PC-9 (cell line): ENCODE results near the gene TLE1. TPM values are rescaled to one million over a fixed set of nuclear protein-coding genes. Genes with fewer than 3 reads are reported as not detected.

Experiments used
- BruUV-seq: library from RNA; stranded (reverse); fragments of 400-500 nt; replicated peaks from 2 replicates; lab custom pipeline; 2021; lab: Mats Ljungman, UMichigan
- CTCF ChIA-PET: fragments of 300-600 bp; sonication (Branson Sonifier 250); formaldehyde crosslinking; loops from one replicate; lab custom pipeline; 2022; ENCODE audit warnings: antibody characterized with exemption; lab: Charles Lee
- POLR2A ChIA-PET: fragments of 300-600 bp; sonication (Branson Sonifier 250); formaldehyde crosslinking; loops from one replicate; lab custom pipeline; 2022; ENCODE audit warnings: antibody characterized with exemption; ENCODE audit not compliant: unreplicated experiment; lab: Charles Lee
- DNase-seq, 2 experiments: peaks; one replicate each; pipeline versions ENCODE4 v3.0.0 to v3.0.0-alpha.2; 2015 to 2022; ENCODE audit warnings: mixed read lengths in 1 of 2
- H2AFZ ChIP-seq: fragments of 200-600 bp; sonication (generic); 2 replicates; pipeline ENCODE4 v1.8.1; 2017; ENCODE audit warnings: antibody characterized with exemption
- H3F3A ChIP-seq: fragments of 200-600 bp; sonication (generic); 2 replicates; pipeline ENCODE4 v1.8.1; 2017; ENCODE audit warnings: antibody characterized with exemption, mild to moderate bottlenecking, low read depth; ENCODE audit not compliant: insufficient read depth
- H3K27ac ChIP-seq: fragments of 200-600 bp; sonication (generic); 2 replicates; pipeline ENCODE4 v1.6.1; 2016; ENCODE audit warnings: mixed run types
- H3K27me3 ChIP-seq: fragments of 200-600 bp; sonication (generic); 2 replicates; pipeline ENCODE4 v1.6.1; 2016; ENCODE audit warnings: low read depth, mixed run types; ENCODE audit not compliant: insufficient read depth
- H3K36me3 ChIP-seq: fragments of 200-600 bp; sonication (generic); 2 replicates; pipeline ENCODE4 v1.6.1; 2016; ENCODE audit warnings: low read depth, mixed run types
- H3K4me1 ChIP-seq: fragments of 200-600 bp; sonication (generic); replicated peaks from 2 replicates; pipeline ENCODE4 v1.6.1; 2016; ENCODE audit warnings: mixed run types; ENCODE audit not compliant: insufficient read depth
- H3K4me2 ChIP-seq: fragments of 200-600 bp; sonication (generic); 2 replicates; pipeline ENCODE4 v1.6.1; 2017; ENCODE audit warnings: mixed run types
- H3K4me3 ChIP-seq: fragments of 200-600 bp; sonication (generic); 2 replicates; pipeline ENCODE4 v1.6.1; 2016; ENCODE audit warnings: mixed run types
- H3K79me2 ChIP-seq: fragments of 200-600 bp; sonication (generic); 2 replicates; pipeline ENCODE4 v1.6.1; 2017; ENCODE audit warnings: low read depth, mixed run types
- H3K9me2 ChIP-seq: fragments of 200-600 bp; sonication (generic); 2 replicates; pipeline ENCODE4 v1.8.1; 2017; ENCODE audit warnings: mild to moderate bottlenecking; ENCODE audit not compliant: insufficient read depth
- H3K9me3 ChIP-seq: fragments of 200-600 bp; sonication (generic); 2 replicates; pipeline ENCODE4 v1.8.1; 2016; ENCODE audit warnings: low read depth; ENCODE audit not compliant: insufficient read depth
- H4K20me1 ChIP-seq: fragments of 200-600 bp; sonication (generic); 2 replicates; pipeline ENCODE4 v1.8.1; 2017; ENCODE audit not compliant: insufficient read depth
- CTCF ChIP-seq: fragments of 200-600 bp; sonication (generic); conservative IDR thresholded peaks from 2 replicates; pipeline ENCODE4 v1.6.1; 2017; ENCODE audit warnings: mixed run types, antibody characterized with exemption, mild to moderate bottlenecking, moderate library complexity
- EZH2 ChIP-seq: fragments of 200-600 bp; sonication (generic); IDR thresholded peaks from 2 replicates; pipeline ENCODE4 v1.8.0; 2017; ENCODE audit warnings: antibody characterized with exemption, low read depth
- intact Hi-C: fragments of 100-400 bp; cut with micrococcal nuclease; formaldehyde crosslinking; loops from one replicate; pipeline ENCODE4 v1.10.0; 2022; ENCODE audit not compliant: unreplicated experiment
- total RNA-seq: library from RNA; stranded (reverse); gene quantifications from 2 replicates; pipeline ENCODE4 v1.2.3, GENCODE V29; 2021

TLE1 gene
- total RNA-seq, 1 experiment from 2014 or later, result 80.9 TPM

- Histone ChIP-seq H2AFZ (no peak overlapping the region), H3K27me3 (no peaks in the 10 kb centered on the region), H3K36me3 (no peaks in the 10 kb centered on the region), H3K79me2 (no peaks in the 10 kb centered on the region), H4K20me1 (no peaks in the 10 kb centered on the region), H3K4me2 (no peak overlapping the region), H3K4me1 (peaks cover 41% of the 10 kb centered on the region), H3F3A (peaks cover 29% of the 10 kb centered on the region), H3K9me2 (no peaks in the 10 kb centered on the region), H3K27ac (peak overlapping the region; percentile 18; the same call in 1 of the 2 replicates), H3K4me3 (no peak overlapping the region), H3K9me3 (no peaks in the 10 kb centered on the region)
- ChIA-PET CTCF (no interaction called here), POLR2A (interaction anchor here (0.7 kb wide), 1 partner anchor 22 kb away, joined by 3 read pairs; no protein-coding TSS in a partner anchor)
- peak in 1 of 2 experiments; percentile 90 for DNase-seq
- intact Hi-C loops, result no loop called here
- BruUV-seq, result no TSS peak
- TF ChIP-seq CTCF, result no peak
- no peak for TF ChIP-seq EZH2
These were observed 28.4 kb upstream of the TLE1 start for GRCh38 chr9:81717747-81718077.

GRCh38 chr9:81717061-81717746 is 27.9 kb upstream of the TLE1 start:
- Histone ChIP-seq H4K20me1 (no peaks in the 10 kb centered on the region), H3K27me3 (no peaks in the 10 kb centered on the region), H3K4me2 (no peak overlapping the region), H2AFZ (no peak overlapping the region), H3K27ac (peak overlapping the region; percentile 18; the same call in 1 of the 2 replicates), H3K4me1 (peaks cover 46% of the 10 kb centered on the region), H3K79me2 (no peaks in the 10 kb centered on the region), H3K4me3 (no peak overlapping the region), H3K9me3 (no peaks in the 10 kb centered on the region), H3K36me3 (no peaks in the 10 kb centered on the region), H3F3A (peaks cover 34% of the 10 kb centered on the region), H3K9me2 (no peaks in the 10 kb centered on the region)
- CTCF ChIA-PET, result no interaction called here
- DNase-seq, result no peak
- POLR2A ChIA-PET, result interaction anchor here (0.7 kb wide), 1 partner anchor 22 kb away, joined by 3 read pairs; no protein-coding TSS in a partner anchor
- intact Hi-C loops, result no loop called here
- no TSS peak for BruUV-seq
- no peak for TF ChIP-seq EZH2
- TF ChIP-seq CTCF, result no peak

- Histone ChIP-seq H3K4me1 (peaks cover 48% of the 10 kb centered on the region), H3K36me3 (no peaks in the 10 kb centered on the region), H3K79me2 (no peaks in the 10 kb centered on the region), H3K4me3 (no peak overlapping the region), H4K20me1 (no peaks in the 10 kb centered on the region), H3K27ac (no peak overlapping the region), H3F3A (peaks cover 36% of the 10 kb centered on the region), H3K9me2 (no peaks in the 10 kb centered on the region), H3K27me3 (no peaks in the 10 kb centered on the region), H3K9me3 (no peaks in the 10 kb centered on the region), H2AFZ (no peak overlapping the region), H3K4me2 (no peak overlapping the region)
- ChIA-PET CTCF (no interaction called here), POLR2A (no interaction called here)
- intact Hi-C loops, result no loop called here
- TF ChIP-seq CTCF, result no peak
- no peak for TF ChIP-seq EZH2
- BruUV-seq, result no TSS peak
- peak in 1 of 2 experiments; percentile 52 for DNase-seq
These were observed 27.1 kb upstream of the TLE1 start for GRCh38 chr9:81716409-81716808.
